MG63 (cell line): ENCODE data around the gene REN. TPM values are rescaled to one million over a fixed set of nuclear protein-coding genes. Genes with fewer than 3 reads are reported as not detected.

ENCODE experiments used
- DNase-seq: peaks from one replicate; pipeline ENCODE4 v3.0.0-alpha.2; 2020
- H3K27me3 ChIP-seq: fragments of 250-450 bp; sonication (Bioruptor Pico); 2 replicates; pipeline ENCODE4 v1.5.1; 2020; ENCODE audit warnings: mild to moderate bottlenecking, moderate library complexity
- H3K36me3 ChIP-seq: fragments of 250-450 bp; sonication (Bioruptor Pico); 2 replicates; pipeline ENCODE4 v1.5.1; 2020; ENCODE audit warnings: mild to moderate bottlenecking, moderate library complexity
- H3K4me3 ChIP-seq: fragments of 250-450 bp; sonication (Bioruptor Pico); 2 replicates; pipeline ENCODE4 v1.5.1; 2020; ENCODE audit warnings: mild to moderate bottlenecking, moderate library complexity
- H3K9me3 ChIP-seq: fragments of 250-450 bp; sonication (Bioruptor Pico); 2 replicates; pipeline ENCODE4 v1.5.1; 2020; ENCODE audit warnings: mild to moderate bottlenecking, moderate library complexity
- total RNA-seq: library from RNA; depleted of rRNA; stranded (reverse); fragments of >200 nt; shearing (Covaris generic); gene quantifications from 2 replicates; pipeline ENCODE4 v1.2.3, GENCODE V29; 2014; ENCODE audit warnings: low replicate concordance; rRNA removed

The REN gene
- total RNA-seq: not detected in 2 replicates

DNA sequence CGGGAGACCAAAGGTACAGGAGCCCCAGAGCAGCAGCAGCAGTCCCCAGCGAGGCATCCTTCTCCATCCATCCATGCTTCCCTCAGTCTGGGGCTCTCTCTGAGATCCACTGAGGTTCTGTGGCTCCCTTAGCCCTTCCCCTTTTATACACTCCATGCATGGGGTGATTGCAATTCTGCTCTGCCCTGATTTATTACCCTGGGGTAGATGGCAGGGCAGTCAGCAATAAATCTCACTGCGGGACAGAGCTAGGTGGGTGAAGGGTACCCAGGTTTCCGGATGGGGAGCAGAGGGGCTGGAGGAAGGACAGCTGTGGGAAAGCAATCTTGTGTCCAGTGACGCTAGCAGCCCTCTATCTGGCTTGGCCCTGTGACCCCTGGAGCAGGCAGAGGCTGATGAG lies at the start of gene REN:
Gene REN (minus strand): TSS at position 119 of the 400 bp plus-strand sequence. CDS start 44 bp downstream, at position 75.
- Histone ChIP-seq H3K27me3 (no peaks in the 10 kb centered on the region), H3K9me3 (peaks cover 35% of the 10 kb centered on the region), H3K36me3 (no peaks in the 10 kb centered on the region), H3K4me3 (no peak within 1 kb of the TSS)
- no peak for DNase-seq

DNA sequence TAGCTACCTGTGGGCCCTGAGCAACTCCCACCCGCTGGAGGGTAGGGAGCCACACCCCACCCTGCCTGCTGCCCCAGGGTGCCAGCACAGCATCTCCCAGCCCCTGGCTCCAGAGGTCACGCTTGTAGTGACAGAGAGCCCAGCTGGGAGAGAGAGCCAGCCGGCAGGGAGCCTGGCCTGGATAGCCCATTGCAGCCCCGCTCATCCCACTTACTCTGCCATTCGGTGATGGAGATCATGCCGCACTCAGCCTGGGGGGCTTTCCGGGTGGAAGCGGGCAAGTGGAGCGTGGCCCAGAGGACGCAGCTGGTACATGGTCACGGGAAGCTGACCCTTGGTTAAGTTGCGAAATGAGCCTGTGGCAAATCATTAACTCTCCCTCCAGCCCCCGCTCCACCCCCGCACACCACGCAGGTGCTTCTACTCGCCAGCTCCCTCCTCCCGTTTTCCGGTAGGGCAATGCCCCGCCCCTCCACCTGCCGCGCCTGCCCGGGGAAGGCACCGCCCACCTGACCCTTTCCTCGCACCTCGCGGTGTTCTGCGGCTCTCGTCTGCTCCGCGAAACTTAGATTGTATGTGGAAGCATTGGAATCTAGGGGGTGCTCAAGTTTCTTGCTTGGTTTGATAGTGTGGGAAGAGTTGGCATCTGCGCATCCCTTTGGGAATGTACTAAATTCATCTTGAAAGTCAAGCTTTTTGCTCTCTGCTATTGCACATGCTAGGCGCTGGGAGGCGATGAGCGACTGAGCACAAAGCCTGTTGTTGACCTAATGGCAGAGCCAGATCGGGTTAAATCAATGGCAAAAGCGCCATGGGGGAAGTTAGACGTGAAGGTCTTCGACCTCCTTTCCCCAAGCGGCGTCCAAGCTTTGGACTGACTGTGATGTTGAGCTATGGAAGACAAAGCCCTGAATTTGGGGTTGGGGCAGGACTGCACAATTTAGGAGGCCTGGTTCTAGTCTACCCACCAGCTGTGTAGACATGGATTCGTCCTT lies 47.8 kb upstream of the REN start, which contains the start of gene GOLT1A:
Gene GOLT1A (minus strand): TSS at position 321 of the 995 bp plus-strand sequence. CDS start 82 bp downstream, at position 239.
- Histone ChIP-seq H3K4me3 (no peak within 1 kb of the TSS), H3K27me3 (peaks cover 8% of the 10 kb centered on the region)

DNA sequence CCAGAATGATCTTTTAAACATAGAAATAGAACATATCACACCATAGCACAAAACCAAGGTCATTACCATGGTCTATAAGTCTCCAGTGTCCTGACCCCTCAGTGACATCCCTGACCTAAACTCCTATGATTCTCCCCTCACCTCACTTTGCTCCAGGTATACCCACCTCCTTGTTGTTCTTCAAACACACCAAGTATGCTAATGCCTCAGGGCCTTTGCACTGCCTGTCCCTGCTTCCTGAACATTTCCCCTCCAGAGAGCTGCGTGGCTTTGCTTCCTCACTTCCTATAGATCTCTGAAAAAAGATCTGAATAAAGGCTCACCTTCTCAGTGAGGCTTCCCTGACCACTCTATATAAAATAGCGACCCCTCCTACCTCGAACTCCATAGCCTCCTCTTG lies 46.6 kb upstream of the REN start:
- no peak for DNase-seq
- Histone ChIP-seq H3K36me3 (no peaks in the 10 kb centered on the region), H3K27me3 (peaks cover 8% of the 10 kb centered on the region), H3K4me3 (no peak overlapping the region), H3K9me3 (no peaks in the 10 kb centered on the region)

More for the DNA sequence above, 47.8 kb upstream of the REN start, which contains the start of gene GOLT1A:
- DNase-seq: peak; percentile 74
- no peaks in the 10 kb centered on the region for H3K9me3 ChIP-seq
- H3K36me3 ChIP-seq: no peaks in the 10 kb centered on the region

DNA sequence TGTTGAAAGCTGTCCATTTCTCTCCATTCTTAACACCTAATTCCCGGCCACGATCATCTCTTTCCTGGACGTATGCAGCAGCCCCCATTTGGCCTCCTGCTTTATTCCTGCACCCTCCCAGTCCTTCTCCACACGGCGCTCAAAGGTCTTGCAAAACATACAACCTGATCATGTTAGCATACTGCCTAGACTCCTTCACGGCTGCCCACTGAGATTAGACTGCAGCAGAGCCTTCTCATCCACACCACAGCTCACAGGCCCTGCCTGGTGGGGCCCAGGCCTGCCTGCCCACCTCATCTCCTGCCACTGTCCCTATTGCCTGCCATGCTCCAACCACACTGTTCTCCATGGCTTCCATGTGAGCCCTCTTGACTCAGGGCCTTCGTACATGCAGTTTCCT lies 44.9 kb upstream of the REN start:
- Histone ChIP-seq H3K36me3 (no peaks in the 10 kb centered on the region), H3K4me3 (no peak overlapping the region), H3K27me3 (peaks cover 23% of the 10 kb centered on the region), H3K9me3 (no peaks in the 10 kb centered on the region)
- DNase-seq: no peak

DNA sequence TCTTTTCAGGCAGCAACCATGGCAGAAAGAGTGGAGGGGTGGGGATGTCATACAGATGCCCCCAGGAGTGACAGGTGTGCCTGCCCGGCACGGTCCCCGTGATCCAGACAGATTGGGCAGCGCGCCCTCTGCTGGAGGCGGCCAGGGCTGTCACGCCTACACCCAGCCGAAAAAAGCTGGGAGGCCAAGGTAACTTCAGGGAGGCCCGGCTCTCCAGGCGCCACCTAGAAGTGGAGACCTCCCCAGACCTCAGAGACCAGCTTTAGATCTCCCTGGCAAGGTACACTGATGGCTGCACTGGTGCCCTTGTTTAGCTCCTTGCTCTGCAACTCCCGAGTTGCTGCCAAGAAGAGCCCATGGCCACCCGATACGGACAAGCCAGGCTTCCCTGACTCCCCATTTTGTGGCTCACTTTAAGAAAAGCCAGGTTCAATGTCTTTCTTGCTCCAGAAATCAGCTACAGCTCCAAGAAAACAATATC lies 41.0 kb upstream of the REN start:
- peak; percentile 50 for DNase-seq
- Histone ChIP-seq H3K36me3 (no peaks in the 10 kb centered on the region), H3K4me3 (no peak overlapping the region), H3K9me3 (no peaks in the 10 kb centered on the region), H3K27me3 (peaks cover 41% of the 10 kb centered on the region)

DNA sequence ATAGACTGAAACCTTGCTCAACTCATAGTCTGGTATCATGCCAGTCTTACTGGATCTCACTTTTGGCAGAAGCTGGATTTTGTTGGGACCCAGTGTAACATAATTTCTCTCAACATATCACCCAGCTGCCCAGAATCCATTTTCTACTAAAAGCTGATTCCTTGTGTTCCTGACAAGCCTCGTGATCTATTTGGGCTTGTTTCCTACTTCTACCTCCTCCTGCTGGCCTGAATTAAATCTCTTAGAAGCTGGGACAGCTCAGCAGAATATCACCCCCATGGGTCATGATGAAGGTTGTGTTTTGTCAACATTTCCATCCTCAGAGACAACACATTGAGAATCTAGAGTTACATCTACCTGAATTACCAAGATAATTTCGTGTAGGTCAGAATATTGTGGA lies 40.0 kb upstream of the REN start:
- no peak for DNase-seq
- no peak overlapping the region for H3K4me3 ChIP-seq
- no peaks in the 10 kb centered on the region for H3K9me3 ChIP-seq
- H3K27me3 ChIP-seq: peaks cover 41% of the 10 kb centered on the region
- no peaks in the 10 kb centered on the region for H3K36me3 ChIP-seq

DNA sequence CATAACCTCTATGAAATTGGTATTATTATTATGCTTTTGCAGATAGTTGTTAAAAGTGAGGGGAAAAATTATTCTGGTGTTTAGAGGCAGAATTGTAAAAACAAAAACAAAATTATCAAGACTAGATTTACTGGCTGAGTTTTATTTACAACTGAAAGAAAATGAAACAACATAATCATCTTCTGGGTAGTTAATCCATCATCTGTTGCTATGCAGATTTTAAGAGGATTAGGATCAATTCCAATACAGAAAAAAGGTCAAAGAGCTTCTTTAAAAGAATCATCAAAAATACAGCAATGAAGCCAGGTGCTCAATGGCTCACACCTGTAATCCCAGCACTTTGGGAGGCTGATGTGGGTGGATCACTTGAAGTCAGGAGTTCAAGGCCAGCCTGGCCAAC lies 39.3 kb upstream of the REN start:
- no peak for DNase-seq
- Histone ChIP-seq H3K27me3 (peaks cover 39% of the 10 kb centered on the region), H3K36me3 (no peaks in the 10 kb centered on the region), H3K9me3 (no peaks in the 10 kb centered on the region), H3K4me3 (no peak overlapping the region)

DNA sequence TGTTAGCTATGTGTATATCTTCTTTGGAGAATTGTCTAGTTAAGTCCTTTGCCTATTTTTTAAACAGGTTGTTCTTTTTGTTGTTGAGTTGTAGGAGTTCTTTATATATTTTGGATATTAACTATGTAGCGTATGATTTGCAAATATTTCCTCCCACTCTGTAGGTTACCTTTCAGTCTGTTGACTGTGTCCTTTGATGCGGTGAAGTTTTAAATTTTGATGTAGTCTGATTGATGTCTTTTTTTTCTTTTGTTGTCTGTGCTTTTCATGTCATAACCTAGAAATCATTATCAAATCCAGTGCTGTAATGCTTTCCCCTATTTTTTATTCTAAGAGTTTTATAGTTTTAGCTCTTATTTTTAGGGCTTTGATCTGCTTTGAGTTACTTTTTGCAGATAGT lies 38.8 kb upstream of the REN start:
- no peak for DNase-seq
- Histone ChIP-seq H3K27me3 (peaks cover 37% of the 10 kb centered on the region), H3K9me3 (no peaks in the 10 kb centered on the region), H3K36me3 (no peaks in the 10 kb centered on the region), H3K4me3 (no peak overlapping the region)

DNA sequence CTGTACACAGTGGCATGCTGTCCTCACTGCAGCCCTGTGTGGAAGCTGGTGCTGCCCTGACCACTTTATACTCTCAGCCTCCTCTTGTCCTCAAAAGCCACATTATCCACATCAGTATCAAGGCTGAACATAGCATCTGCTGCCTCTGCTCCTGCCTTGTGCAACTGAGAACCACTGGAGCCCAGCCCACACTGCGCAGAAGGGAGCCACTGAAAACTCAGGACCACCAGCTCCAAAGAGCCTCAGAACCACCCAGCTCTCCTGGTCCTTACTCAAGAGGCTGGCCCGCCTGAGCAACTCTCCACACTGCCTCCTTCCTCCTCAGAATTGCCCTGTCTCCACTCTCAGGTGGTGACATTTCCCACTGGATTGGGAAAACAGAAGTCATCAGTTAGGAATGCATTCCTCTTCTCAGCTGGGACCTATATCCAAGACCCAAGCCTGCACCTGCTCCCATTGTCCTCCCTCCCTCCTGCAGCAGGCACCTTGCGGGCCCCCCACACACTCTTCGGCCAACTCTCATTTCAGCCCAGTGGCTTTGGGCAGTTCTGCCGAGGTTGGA lies 37.1 kb upstream of the REN start:
- Histone ChIP-seq H3K27me3 (peaks cover 37% of the 10 kb centered on the region), H3K4me3 (no peak overlapping the region), H3K36me3 (no peaks in the 10 kb centered on the region), H3K9me3 (no peaks in the 10 kb centered on the region)
- DNase-seq: no peak

DNA sequence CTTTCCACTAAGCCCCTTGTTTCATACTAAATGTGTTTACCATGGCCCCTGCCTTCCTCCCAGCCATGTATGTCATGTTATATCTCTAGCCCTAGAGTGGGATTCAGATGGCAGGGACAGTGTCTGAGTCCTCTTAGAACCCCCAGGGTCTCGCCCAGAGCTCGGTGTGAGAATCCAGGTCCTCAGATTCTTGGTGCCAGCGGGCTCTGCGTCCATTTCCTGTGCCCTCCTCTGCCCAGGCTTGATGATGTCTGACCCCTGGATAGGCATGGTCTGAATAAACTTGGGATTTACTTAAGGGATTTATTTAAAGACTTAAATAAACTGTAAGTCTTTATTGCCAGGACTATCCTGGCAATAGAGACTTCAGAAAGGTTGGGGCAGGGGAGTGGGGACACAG lies 36.3 kb upstream of the REN start:
- no peaks in the 10 kb centered on the region for H3K36me3 ChIP-seq
- no peak overlapping the region for H3K4me3 ChIP-seq
- no peaks in the 10 kb centered on the region for H3K9me3 ChIP-seq
- peaks cover 35% of the 10 kb centered on the region for H3K27me3 ChIP-seq
- no peak for DNase-seq

DNA sequence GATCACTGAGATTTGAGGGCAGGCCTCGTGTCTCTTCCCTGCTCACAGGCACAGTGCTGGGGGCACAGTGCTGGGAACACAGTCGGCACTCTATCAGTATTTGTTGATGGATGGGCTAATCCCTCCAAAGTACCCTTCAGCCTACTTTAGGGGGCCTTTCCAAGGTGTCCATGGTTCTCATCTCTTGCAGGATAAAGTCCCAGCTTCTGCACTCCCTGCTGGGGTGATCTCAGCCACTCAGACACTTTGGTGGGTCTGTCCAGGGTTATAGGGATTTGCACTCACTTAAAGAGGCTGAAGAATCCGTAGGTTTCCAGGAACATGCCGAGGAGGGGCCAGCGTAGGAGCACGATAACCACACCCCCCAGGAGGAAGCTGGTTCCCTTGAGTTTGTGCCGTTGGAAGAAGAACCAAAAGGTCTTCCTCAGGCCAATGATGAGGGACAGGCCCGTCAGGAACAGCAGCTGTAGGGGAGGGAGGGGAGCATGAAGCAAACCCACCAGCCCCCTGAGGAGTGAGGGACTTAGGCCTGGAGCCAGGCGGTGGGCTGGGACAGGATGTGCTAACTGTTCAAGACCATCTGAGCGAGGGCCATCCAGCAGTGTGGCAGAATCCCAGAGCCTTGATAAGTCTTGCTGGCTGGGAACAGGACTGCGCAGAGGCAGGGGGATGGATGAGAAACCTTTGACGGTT lies 35.4 kb upstream of the REN start:
- no peak for DNase-seq
- H3K36me3 ChIP-seq: no peaks in the 10 kb centered on the region
- no peaks in the 10 kb centered on the region for H3K9me3 ChIP-seq
- no peak overlapping the region for H3K4me3 ChIP-seq
- H3K27me3 ChIP-seq: peaks cover 26% of the 10 kb centered on the region

DNA sequence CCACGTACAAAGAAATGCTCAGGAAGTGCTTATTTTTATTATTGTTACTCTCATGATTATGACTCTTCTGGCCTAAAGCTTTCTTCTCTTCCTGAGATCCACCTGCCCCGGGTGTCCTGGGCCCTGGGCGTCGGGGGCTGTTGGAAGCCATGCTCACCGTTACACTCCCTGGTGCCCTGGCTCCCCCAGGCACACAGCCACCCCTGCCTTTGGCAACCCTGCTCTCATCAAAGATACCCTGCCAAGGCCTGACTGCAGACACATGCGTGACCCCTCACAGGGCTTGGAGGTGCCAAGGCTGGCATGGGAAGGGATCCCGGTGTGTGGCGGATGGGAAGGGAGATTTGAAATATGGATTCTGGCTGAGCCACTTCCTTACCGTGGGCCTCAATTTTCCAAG lies 33.4 kb upstream of the REN start:
- peaks cover 10% of the 10 kb centered on the region for H3K27me3 ChIP-seq
- DNase-seq: no peak

DNA sequence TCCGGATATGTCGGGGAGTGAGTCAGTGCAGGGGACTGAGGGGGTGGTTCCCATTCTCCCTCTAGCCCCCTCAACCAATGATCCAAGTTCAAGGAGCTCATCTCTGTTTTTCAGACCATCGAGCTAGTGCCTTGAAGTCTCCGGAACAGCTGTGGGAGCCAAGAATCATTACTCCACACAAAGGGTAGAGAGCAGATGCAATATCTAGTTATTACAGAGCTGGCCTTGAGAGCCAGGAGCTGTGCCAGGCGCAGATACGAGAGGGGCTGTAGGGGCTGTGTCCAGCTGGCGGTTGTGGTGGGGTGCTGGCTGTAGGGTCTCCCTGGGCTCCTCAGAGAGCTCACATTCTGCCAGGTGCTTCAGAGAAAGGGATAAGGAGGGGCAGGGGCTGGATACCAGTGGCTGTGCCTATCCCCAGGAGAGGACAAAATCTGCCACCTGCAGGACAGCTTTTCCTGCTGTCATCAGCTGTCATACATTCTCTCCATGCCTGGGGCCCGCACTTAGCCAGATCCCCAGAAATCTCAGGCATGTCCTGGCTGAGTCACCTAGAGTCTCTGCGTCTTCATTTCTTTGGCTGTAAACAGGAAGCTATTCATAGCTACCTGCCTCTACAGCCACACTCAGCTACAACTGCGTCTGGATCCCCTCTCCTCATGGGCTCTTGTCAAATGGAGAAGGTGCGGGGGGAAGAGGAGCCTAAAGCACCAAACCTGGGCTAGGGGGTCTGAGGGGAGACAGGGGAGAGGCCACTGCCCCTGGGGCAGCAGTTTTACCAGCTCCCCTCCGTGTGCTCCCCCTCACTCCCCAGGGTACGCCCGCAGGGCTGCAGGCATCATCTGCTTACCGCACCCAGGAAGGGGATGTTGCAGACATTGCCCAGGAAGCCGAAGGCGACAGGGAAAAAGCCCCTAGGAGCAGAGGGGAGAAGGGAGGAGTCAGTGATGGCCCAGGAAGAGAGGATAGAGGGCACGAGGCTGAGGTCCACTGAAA lies 32.5 kb upstream of the REN start:
- Histone ChIP-seq H3K27me3 (peaks cover 5% of the 10 kb centered on the region), H3K36me3 (no peaks in the 10 kb centered on the region), H3K4me3 (no peak overlapping the region), H3K9me3 (no peaks in the 10 kb centered on the region)
- peak; percentile 45 for DNase-seq

More for the DNA sequence above, 33.4 kb upstream of the REN start:
- Histone ChIP-seq H3K9me3 (no peaks in the 10 kb centered on the region), H3K4me3 (no peak overlapping the region), H3K36me3 (no peaks in the 10 kb centered on the region)

DNA sequence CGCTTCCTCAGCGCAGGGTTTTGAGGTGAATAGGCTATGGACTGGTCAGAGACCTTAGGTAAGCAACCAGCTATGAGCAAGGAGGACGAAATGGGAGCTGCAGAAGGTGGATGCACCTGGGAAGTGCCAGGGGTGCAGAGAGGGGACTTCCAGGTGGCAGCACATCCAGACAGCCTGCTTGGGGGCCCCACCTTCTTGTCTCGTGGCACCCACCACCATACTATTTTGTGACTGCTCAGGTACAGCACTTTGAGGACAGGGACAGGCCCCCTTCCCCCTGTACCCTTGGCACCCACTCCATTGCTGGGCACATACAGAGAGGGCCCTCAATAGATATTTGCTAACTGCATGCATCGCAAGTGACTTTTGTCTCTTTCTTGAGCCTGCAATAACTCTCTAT lies 30.9 kb upstream of the REN start:
- Histone ChIP-seq H3K27me3 (peaks cover 4% of the 10 kb centered on the region; the same call in 1 of the 2 replicates), H3K4me3 (no peak overlapping the region), H3K9me3 (no peaks in the 10 kb centered on the region), H3K36me3 (no peaks in the 10 kb centered on the region)
- DNase-seq: no peak

DNA sequence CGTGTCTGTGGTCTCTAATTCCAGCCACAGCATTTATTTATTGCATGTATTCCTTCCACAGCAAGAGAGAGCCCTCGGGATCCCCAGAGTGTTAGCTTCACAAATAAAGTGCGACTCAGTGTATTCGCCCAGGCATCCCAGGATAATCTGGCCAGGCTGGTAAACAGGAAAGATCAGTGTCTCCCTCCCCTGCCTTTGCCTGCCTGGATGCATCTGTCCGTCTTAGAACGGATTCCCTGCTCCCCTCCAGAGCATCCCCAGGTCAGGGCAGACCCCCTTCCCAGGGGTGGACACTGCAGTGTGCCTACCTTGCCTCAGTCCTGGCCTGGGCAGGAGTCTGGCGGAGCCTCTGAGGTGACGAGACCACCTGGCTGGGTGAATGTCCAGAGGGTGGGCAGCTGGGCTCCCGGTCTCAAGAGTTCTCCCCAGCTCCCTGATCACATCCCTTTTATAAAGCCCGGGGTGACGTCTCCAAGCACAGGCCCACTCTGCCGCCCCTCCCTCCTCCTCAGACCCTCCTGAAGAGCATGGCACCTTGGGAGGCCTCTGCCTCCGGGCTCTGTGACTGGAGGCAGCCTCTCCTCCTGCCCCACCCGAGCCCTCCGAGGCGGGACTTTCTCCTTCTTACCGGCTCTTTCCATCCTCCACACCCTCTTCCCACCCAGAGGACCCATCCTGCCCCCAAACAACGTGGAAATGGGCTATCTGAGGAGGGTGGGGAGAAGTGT lies 30.1 kb upstream of the REN start, which contains the start of gene KISS1:
Gene KISS1 (minus strand): TSS at position 424 of the 728 bp plus-strand sequence. CDS start 3,615 bp downstream, outside the sequence.
- no peak within 1 kb of the TSS for H3K4me3 ChIP-seq
- no peak for DNase-seq
- H3K36me3 ChIP-seq: no peaks in the 10 kb centered on the region
- H3K27me3 ChIP-seq: peaks cover 4% of the 10 kb centered on the region; the same call in 1 of the 2 replicates
- H3K9me3 ChIP-seq: no peaks in the 10 kb centered on the region
